H9 (cell line): ENCODE data around the gene SLC7A5. TPM values are rescaled to one million over a fixed set of nuclear protein-coding genes. Genes with fewer than 3 reads are reported as not detected.
"Not testable (repeated sequence)": the region's sequence is repeated elsewhere in the genome, so short reads cannot be mapped to it uniquely, and the experiment has no call there.

Experiments
- DNase-seq: peaks from one replicate; pipeline ENCODE4 v3.0.0-alpha.2; 2017
- H2AFZ ChIP-seq: one replicate; pipeline ENCODE4 v1.6.1; 2013; ENCODE audit warnings: mild to moderate bottlenecking, low read length, control low read depth, moderate library complexity
- H2AK5ac ChIP-seq: 2 replicates; pipeline ENCODE4 v1.6.1; 2013; ENCODE audit warnings: low read length, control low read depth, mixed read lengths; ENCODE audit not compliant: insufficient read length
- H2BK120ac ChIP-seq: one replicate; pipeline ENCODE4 v1.6.1; 2013; ENCODE audit warnings: low read depth, mild to moderate bottlenecking, low read length, control low read depth, inconsistent platforms; ENCODE audit not compliant: poor library complexity, severe bottlenecking
- H2BK12ac ChIP-seq: 2 replicates; pipeline ENCODE4 v1.6.1; 2013; ENCODE audit warnings: low read length, control low read depth, mixed read lengths, low read depth; ENCODE audit not compliant: insufficient read length
- H2BK15ac ChIP-seq: 2 replicates; pipeline ENCODE4 v1.6.1; 2013; ENCODE audit warnings: low read depth, low read length, control low read depth
- H2BK20ac ChIP-seq: one replicate; pipeline ENCODE4 v1.6.1; 2013; ENCODE audit warnings: low read depth, mild to moderate bottlenecking, low read length, control low read depth, inconsistent platforms; ENCODE audit not compliant: poor library complexity, severe bottlenecking
- H2BK5ac ChIP-seq: 2 replicates; pipeline ENCODE4 v1.6.1; 2013; ENCODE audit warnings: low read length, control low read depth, mixed read lengths; ENCODE audit not compliant: insufficient read length
- H3K14ac ChIP-seq: 2 replicates; pipeline ENCODE4 v1.6.1; 2013; ENCODE audit warnings: low read length, control low read depth; ENCODE audit not compliant: insufficient read depth
- H3K18ac ChIP-seq: 2 replicates; pipeline ENCODE4 v1.6.1; 2013; ENCODE audit warnings: low read depth, mild to moderate bottlenecking, mixed read lengths, low read length, control low read depth; ENCODE audit not compliant: insufficient read length
- H3K23ac ChIP-seq: 2 replicates; pipeline ENCODE4 v1.6.1; 2013; ENCODE audit warnings: low read length, control low read depth, mixed read lengths, low read depth; ENCODE audit not compliant: insufficient read length
- H3K23me2 ChIP-seq: 2 replicates; pipeline ENCODE4 v1.6.1; 2013; ENCODE audit warnings: low read depth, mild to moderate bottlenecking, mixed read lengths, low read length, control low read depth; ENCODE audit not compliant: insufficient read length, poor library complexity, severe bottlenecking
- H3K27ac ChIP-seq: 2 replicates; pipeline ENCODE4 v1.5.1; 2013; ENCODE audit warnings: low read length, control low read depth, mixed read lengths, low read depth; ENCODE audit not compliant: insufficient read length
- H3K27me3 ChIP-seq: 2 replicates; pipeline ENCODE4 v1.6.1; 2013; ENCODE audit warnings: low read length, control low read depth, inconsistent platforms; ENCODE audit not compliant: insufficient read depth
- H3K4ac ChIP-seq: 2 replicates; pipeline ENCODE4 v1.6.1; 2013; ENCODE audit warnings: low read depth, mild to moderate bottlenecking, control low read depth, inconsistent platforms, low read length, moderate library complexity
- H3K4me1 ChIP-seq: 2 replicates; pipeline ENCODE4 v1.6.1; 2013; ENCODE audit warnings: low read length, control low read depth, inconsistent platforms; ENCODE audit not compliant: insufficient read depth
- H3K4me2 ChIP-seq: 2 replicates; pipeline ENCODE4 v1.6.1; 2013; ENCODE audit warnings: low read length, control low read depth, mixed read lengths; ENCODE audit not compliant: insufficient read length, insufficient read depth
- H3K56ac ChIP-seq: 2 replicates; pipeline ENCODE4 v1.6.1; 2013; ENCODE audit warnings: low read depth, mild to moderate bottlenecking, mixed read lengths, low read length, control low read depth; ENCODE audit not compliant: insufficient read length
- H3K79me1 ChIP-seq: 2 replicates; pipeline ENCODE4 v1.6.1; 2013; ENCODE audit warnings: low read depth, mild to moderate bottlenecking, moderate library complexity, low read length, control low read depth, inconsistent platforms; ENCODE audit not compliant: insufficient read depth, poor library complexity, severe bottlenecking
- H3K79me2 ChIP-seq: 2 replicates; pipeline ENCODE4 v1.6.1; 2013; ENCODE audit warnings: low read length, control low read depth, inconsistent platforms; ENCODE audit not compliant: insufficient read depth
- H3K9ac ChIP-seq: 2 replicates; pipeline ENCODE4 v1.6.1; 2013; ENCODE audit warnings: low read length, control low read depth, mixed read lengths; ENCODE audit not compliant: insufficient read length; ENCODE audit errors: extremely low read depth
- H3K9me3 ChIP-seq: one replicate; pipeline ENCODE4 v1.6.1; 2013; ENCODE audit warnings: low read depth, low read length, inconsistent platforms; ENCODE audit not compliant: control insufficient read depth
- H3T11ph ChIP-seq: one replicate; pipeline ENCODE4 v1.6.1; 2013; ENCODE audit warnings: mild to moderate bottlenecking, low read length, control low read depth, inconsistent platforms
- H4K20me1 ChIP-seq: one replicate; pipeline ENCODE4 v1.6.1; 2013; ENCODE audit not compliant: control insufficient read depth, insufficient read length, insufficient read depth
- H4K5ac ChIP-seq: 2 replicates; pipeline ENCODE4 v1.6.1; 2013; ENCODE audit warnings: low read depth, mild to moderate bottlenecking, mixed read lengths, low read length, control low read depth; ENCODE audit not compliant: insufficient read length
- H4K8ac ChIP-seq: replicated peaks from 2 replicates; pipeline ENCODE4 v1.6.1; 2013; ENCODE audit warnings: low read length, control low read depth, mixed read lengths, low read depth; ENCODE audit not compliant: insufficient read length
- H4K91ac ChIP-seq: 2 replicates; pipeline ENCODE4 v1.6.1; 2013; ENCODE audit warnings: low read depth, mild to moderate bottlenecking, moderate library complexity, mixed read lengths, low read length, control low read depth; ENCODE audit not compliant: insufficient read length
- H3K27ac Mint-ChIP-seq, 3 experiments: 2 replicates in 2 of 3; 3 replicates in 1 of 3; pipeline ENCODE4 v1.8.0; 2020 to 2021; ENCODE audit warnings: mixed read lengths in 3 of 3, mild to moderate bottlenecking in 1 of 3, moderate library complexity in 1 of 3
- H3K27me3 Mint-ChIP-seq: 2 replicates; pipeline ENCODE4 v1.8.0; 2021; ENCODE audit warnings: low read depth, mild to moderate bottlenecking, moderate library complexity, mixed read lengths
- H3K36me3 Mint-ChIP-seq, 3 experiments: 2 replicates in 2 of 3; 3 replicates in 1 of 3; pipeline ENCODE4 v1.8.0; 2020 to 2021; ENCODE audit warnings: low read depth in 3 of 3, mixed read lengths in 3 of 3; ENCODE audit not compliant: insufficient read depth in 1 of 3
- H3K4me1 Mint-ChIP-seq, 2 experiments: 2 replicates each; pipeline ENCODE4 v1.8.0; 2020; ENCODE audit warnings: mixed read lengths in 2 of 2
- H3K4me3 Mint-ChIP-seq, 2 experiments: 2 replicates in 1 of 2; 3 replicates in 1 of 2; pipeline ENCODE4 v1.8.0; 2020 to 2021; ENCODE audit warnings: mild to moderate bottlenecking in 2 of 2, mixed read lengths in 2 of 2, moderate library complexity in 1 of 2
- H3K9me3 Mint-ChIP-seq, 2 experiments: 2 replicates in 1 of 2; 3 replicates in 1 of 2; pipeline ENCODE4 v1.8.0; 2020; ENCODE audit warnings: mild to moderate bottlenecking in 2 of 2, mixed read lengths in 2 of 2, moderate library complexity in 1 of 2
- WGBS: extraction: QIAGEN DNeasy Blood & Tissue Kit; methylation state at CpG from one replicate; pipeline ENCODE4 v1.1.7; 2013; ENCODE audit warnings: missing lambda C conversion rate, low lambda C conversion rate, mixed read lengths; ENCODE audit not compliant: insufficient read length; ENCODE audit errors: extremely low coverage; 5-methylcytosine and 5-hydroxymethylcytosine counted together
- total RNA-seq: library from RNA; stranded (reverse); gene quantifications from 2 replicates; pipeline ENCODE4 v1.2.1, GENCODE V29; 2021

The SLC7A5 gene
- total RNA-seq, 1 experiment from 2014 or later = 217 TPM

DNA sequence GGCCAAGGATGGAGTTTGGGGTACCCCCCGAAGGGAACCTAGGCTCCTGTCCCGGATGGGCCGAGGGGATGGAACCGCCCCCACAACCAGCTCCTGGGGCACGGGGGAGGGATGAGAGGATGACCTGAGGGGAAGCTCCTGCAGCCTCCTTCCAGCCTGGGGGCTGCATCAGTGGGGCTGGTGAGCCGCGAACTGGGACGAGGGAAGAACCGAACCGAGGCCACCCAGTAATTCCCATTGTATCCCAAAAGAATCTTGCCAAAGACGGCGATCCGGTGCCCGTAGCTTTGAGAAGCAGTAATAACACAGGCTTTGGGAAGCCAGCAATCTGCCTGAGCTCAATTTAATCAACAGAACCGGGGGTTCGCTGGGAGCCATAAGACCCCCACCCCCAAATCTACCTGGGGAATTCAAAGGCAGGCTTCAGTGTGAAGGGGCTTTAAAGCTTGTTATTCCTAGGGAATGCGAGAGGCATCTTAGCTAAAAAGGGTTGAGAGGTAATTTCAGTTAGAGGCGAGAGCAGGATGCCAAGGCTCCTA is 641 bp upstream of the SLC7A5 start:
- Mint-ChIP-seq H3K36me3 (peaks cover 27 to 30% (median 29%) of the 10 kb centered on the region in 3 experiments), H3K4me3 (peak overlapping the region; percentile 40 to 67), H3K27me3 (peaks cover 40% of the 10 kb centered on the region), H3K27ac (peak overlapping the region; percentile 89 to 92 (median 92); a peak in 6 of 7 replicates), H3K4me1 (peaks cover 54 to 70% of the 10 kb centered on the region in 2 experiments)
- not testable (repeated sequence) for H4K8ac ChIP-seq, H3K9me3 ChIP-seq, H3T11ph ChIP-seq, H4K5ac ChIP-seq, H4K20me1 ChIP-seq, H3K23me2 ChIP-seq, H3K4ac ChIP-seq, H3K9ac ChIP-seq, H3K18ac ChIP-seq, H3K79me1 ChIP-seq, H2BK15ac ChIP-seq, H2BK20ac ChIP-seq, H2AK5ac ChIP-seq, H2BK120ac ChIP-seq, H4K91ac ChIP-seq, H2BK5ac ChIP-seq, H3K27ac ChIP-seq, H2AFZ ChIP-seq, H3K56ac ChIP-seq, H2BK12ac ChIP-seq, H3K23ac ChIP-seq, H3K79me2 ChIP-seq, H3K27me3 ChIP-seq, DNase-seq, H3K4me2 ChIP-seq, H3K9me3 Mint-ChIP-seq
- no CpG with 5 or more reads among the region's 18 CpGs for WGBS
- Histone ChIP-seq H3K4me1 (peaks cover 13% of the 10 kb centered on the region; the same call in 1 of the 2 replicates), H3K14ac (peak overlapping the region; percentile 53; the same call in 1 of the 2 replicates)

DNA sequence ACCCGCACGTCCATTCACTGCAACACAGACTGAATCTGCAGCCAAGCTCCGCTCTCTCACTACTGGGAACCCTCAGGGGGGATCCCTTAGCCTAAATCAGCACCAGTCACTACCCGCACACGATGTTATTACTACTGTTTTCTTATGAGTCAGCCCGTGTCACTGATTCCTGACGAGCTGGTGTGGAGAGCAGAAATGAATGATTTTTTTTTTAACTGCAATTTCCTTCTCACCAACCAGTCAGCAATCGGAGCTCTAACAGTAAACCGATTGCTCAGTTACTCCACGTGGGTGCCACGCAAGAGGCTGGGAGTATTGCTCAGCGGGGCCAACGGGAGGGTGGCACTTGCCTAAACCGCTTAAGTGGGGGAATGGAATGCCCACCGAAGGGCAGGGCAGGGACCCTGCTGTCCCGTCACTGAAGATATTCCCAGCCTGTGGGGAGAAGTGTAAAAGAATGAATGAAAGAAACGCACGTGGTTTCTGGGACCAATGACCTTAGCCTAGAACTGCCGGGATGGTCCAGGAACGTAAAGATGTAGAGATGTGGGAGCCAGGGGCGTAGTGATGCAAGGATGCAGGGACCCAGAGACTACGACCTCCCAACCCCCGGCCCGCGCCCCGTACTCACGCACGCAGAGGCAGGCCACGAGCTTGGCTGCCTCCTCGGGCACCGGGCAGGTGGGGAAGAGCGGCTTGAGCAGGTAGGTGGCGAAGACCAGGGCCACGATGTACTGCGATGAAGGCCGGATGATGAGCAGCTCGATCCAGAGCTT is 865 bp downstream of the SLC7A5 start:
- H3K9me3 Mint-ChIP-seq, H3K56ac ChIP-seq, H3K14ac ChIP-seq, H3K4ac ChIP-seq, DNase-seq, H3K79me1 ChIP-seq, H3K79me2 ChIP-seq, H3K18ac ChIP-seq, H2BK5ac ChIP-seq, H4K20me1 ChIP-seq, H2BK15ac ChIP-seq, H3K23ac ChIP-seq, H2BK120ac ChIP-seq, H2AFZ ChIP-seq, H3K27ac ChIP-seq, H3T11ph ChIP-seq, H2BK20ac ChIP-seq, H3K9me3 ChIP-seq, H4K8ac ChIP-seq, H3K27me3 ChIP-seq, H2AK5ac ChIP-seq, H2BK12ac ChIP-seq, H3K23me2 ChIP-seq, H4K91ac ChIP-seq, H4K5ac ChIP-seq: not testable (repeated sequence)
- H3K27me3 Mint-ChIP-seq = peaks cover 50% of the 10 kb centered on the region
- peak overlapping the region in 2 of 3 experiments; percentile 12 to 44; a peak in 2 of 7 replicates for H3K27ac Mint-ChIP-seq
- H3K4me2 ChIP-seq = peak overlapping the region; percentile 90
- no CpG with 5 or more reads among the region's 37 CpGs for WGBS
- peaks cover 55 to 70% of the 10 kb centered on the region in 2 experiments for H3K4me1 Mint-ChIP-seq
- H3K4me1 ChIP-seq = peaks cover 10% of the 10 kb centered on the region; the same call in 1 of the 2 replicates
- H3K4me3 Mint-ChIP-seq = peak overlapping the region; percentile 87 to 97
- peaks cover 36 to 39% (median 37%) of the 10 kb centered on the region in 3 experiments for H3K36me3 Mint-ChIP-seq
- H3K9ac ChIP-seq = peak overlapping the region; percentile 15
